Measurements from ENCODE around the gene CFLAR.

DNA sequence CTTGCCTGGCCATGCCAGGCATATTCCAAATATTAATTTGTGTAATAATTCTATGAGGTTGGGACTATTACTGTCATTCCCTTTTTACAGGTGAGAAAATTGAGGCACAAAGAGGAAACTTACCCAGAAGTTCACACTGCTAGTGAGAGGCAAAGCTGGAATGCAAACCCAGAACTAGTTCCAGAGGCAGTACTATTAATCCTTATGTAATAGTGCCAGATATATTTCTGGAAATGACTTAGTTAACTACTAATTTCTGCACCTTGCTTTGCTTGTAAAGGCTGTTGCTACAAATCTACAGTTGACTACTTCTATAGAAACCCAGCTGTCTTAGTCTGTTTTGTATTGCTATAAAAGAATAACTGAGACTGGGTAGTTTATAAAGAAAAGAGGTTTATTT, 5.3 kb upstream of the CFLAR start:
- no peak for TF ChIP-seq MAFK (conservative IDR thresholded peaks at IDR 0.05 in 1 of 2, IDR thresholded peaks at IDR 0.05 in 1 of 2; ENCODE audit: low read length in 2 of 2)
- no peak for TF ChIP-seq RNF2 (conservative IDR thresholded peaks at IDR 0.05; ENCODE audit: low read depth)
- no peak for TF ChIP-seq EZH2 (conservative IDR thresholded peaks at IDR 0.05; ENCODE audit: low read depth, low read length)
- TF ChIP-seq CBFB (CRISPR knock-in tag; IDR thresholded peaks at IDR 0.05): no peak
- TF ChIP-seq, protein P1, sequence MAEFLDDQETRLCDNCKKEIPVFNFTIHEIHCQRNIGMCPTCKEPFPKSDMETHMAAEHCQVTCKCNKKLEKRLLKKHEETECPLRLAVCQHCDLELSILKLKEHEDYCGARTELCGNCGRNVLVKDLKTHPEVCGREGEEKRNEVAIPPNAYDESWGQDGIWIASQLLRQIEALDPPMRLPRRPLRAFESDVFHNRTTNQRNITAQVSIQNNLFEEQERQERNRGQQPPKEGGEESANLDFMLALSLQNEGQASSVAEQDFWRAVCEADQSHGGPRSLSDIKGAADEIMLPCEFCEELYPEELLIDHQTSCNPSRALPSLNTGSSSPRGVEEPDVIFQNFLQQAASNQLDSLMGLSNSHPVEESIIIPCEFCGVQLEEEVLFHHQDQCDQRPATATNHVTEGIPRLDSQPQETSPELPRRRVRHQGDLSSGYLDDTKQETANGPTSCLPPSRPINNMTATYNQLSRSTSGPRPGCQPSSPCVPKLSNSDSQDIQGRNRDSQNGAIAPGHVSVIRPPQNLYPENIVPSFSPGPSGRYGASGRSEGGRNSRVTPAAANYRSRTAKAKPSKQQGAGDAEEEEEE (CRISPR knock-in tag; IDR thresholded peaks at IDR 0.05; ENCODE audit: borderline replicate concordance): no peak
- TF ChIP-seq FOXA3 (CRISPR knock-in tag; IDR thresholded peaks at IDR 0.05): no peak
- no peak for TF ChIP-seq ZNF503 (CRISPR knock-in tag; IDR thresholded peaks at IDR 0.05)
- no peak for TF ChIP-seq RBM22 (optimal IDR thresholded peaks at IDR 0.05; ENCODE audit: low read length)
- TF ChIP-seq NFIC (IDR thresholded peaks at IDR 0.05; ENCODE audit: low read length): no peak
- no peak for TF ChIP-seq ETV6 (CRISPR knock-in tag; conservative IDR thresholded peaks at IDR 0.05)
- no peak for TF ChIP-seq POLR2AphosphoS5 (IDR thresholded peaks at IDR 0.05; ENCODE audit: low read depth, low read length)
- TF ChIP-seq, protein P2, sequence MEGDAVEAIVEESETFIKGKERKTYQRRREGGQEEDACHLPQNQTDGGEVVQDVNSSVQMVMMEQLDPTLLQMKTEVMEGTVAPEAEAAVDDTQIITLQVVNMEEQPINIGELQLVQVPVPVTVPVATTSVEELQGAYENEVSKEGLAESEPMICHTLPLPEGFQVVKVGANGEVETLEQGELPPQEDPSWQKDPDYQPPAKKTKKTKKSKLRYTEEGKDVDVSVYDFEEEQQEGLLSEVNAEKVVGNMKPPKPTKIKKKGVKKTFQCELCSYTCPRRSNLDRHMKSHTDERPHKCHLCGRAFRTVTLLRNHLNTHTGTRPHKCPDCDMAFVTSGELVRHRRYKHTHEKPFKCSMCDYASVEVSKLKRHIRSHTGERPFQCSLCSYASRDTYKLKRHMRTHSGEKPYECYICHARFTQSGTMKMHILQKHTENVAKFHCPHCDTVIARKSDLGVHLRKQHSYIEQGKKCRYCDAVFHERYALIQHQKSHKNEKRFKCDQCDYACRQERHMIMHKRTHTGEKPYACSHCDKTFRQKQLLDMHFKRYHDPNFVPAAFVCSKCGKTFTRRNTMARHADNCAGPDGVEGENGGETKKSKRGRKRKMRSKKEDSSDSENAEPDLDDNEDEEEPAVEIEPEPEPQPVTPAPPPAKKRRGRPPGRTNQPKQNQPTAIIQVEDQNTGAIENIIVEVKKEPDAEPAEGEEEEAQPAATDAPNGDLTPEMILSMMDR (CRISPR knock-in tag; IDR thresholded peaks at IDR 0.05): no peak
